ENCODE results near the gene SLC43A2.

The SLC43A2 gene

GRCh38 chr17:1582374-1582773 lies 46.3 kb downstream of the SLC43A2 start:
- Histone ChIP-seq H4K8ac (ENCODE audit: low read length) (no peak overlapping the region), H2BK15ac (ENCODE audit: low read depth, poor library complexity, severe bottlenecking) (no peak overlapping the region), H3K27ac (ENCODE audit: low read length, poor library complexity, severe bottlenecking) (no peak overlapping the region), H2AFZ (ENCODE audit: low read depth, low read length) (no peak overlapping the region), H3K9me3 (ENCODE audit: control insufficient read depth, low read length) (no peaks in the 10 kb centered on the region), H3K27me3 (ENCODE audit: control insufficient read depth in 1 of 2, insufficient read depth in 1 of 2, low read length in 2 of 2) (peaks cover 0 to 3% of the 10 kb centered on the region in 2 experiments), H2BK12ac (ENCODE audit: low read length in 2 of 2) (no peak overlapping the region), H2AK5ac (ENCODE audit: low read length, severe bottlenecking) (no peak overlapping the region), H3K9ac (ENCODE audit: low read length) (no peak overlapping the region), H3K4me1 (ENCODE audit: control insufficient read depth, insufficient read depth, low read depth, low read length) (peaks cover 26% of the 10 kb centered on the region), H2BK120ac (ENCODE audit: low read depth, low read length) (no peak overlapping the region), H3K23ac (ENCODE audit: low read length in 2 of 2) (no peak overlapping the region), H3K36me3 (ENCODE audit: control insufficient read depth in 1 of 2, insufficient read depth in 2 of 2, low read depth in 1 of 2, low read length in 2 of 2) (peaks cover 5 to 7% of the 10 kb centered on the region in 2 experiments), H3K4me2 (ENCODE audit: low read length, poor library complexity, severe bottlenecking) (no peak overlapping the region), H4K91ac (ENCODE audit: low read length) (no peak overlapping the region), H3K4me3 (ENCODE audit: insufficient read depth in 1 of 2, low read depth in 1 of 2, low read length in 2 of 2) (no peak overlapping the region), H3K4ac (ENCODE audit: low read depth in 1 of 2, low read length in 2 of 2) (no peak overlapping the region), H3K14ac (ENCODE audit: low read length in 2 of 2) (no peak overlapping the region), H2BK5ac (ENCODE audit: low read depth, low read length, poor library complexity, severe bottlenecking) (no peak overlapping the region), H3K79me1 (replicated peaks; ENCODE audit: low read length, poor library complexity, severe bottlenecking) (no peaks in the 10 kb centered on the region), H3K18ac (ENCODE audit: low read depth in 1 of 2, low read length in 2 of 2) (no peak overlapping the region)
- DNase-seq: no peak
- WGBS: 93% methylated on average over 10 of the region's 10 CpGs

DNA sequence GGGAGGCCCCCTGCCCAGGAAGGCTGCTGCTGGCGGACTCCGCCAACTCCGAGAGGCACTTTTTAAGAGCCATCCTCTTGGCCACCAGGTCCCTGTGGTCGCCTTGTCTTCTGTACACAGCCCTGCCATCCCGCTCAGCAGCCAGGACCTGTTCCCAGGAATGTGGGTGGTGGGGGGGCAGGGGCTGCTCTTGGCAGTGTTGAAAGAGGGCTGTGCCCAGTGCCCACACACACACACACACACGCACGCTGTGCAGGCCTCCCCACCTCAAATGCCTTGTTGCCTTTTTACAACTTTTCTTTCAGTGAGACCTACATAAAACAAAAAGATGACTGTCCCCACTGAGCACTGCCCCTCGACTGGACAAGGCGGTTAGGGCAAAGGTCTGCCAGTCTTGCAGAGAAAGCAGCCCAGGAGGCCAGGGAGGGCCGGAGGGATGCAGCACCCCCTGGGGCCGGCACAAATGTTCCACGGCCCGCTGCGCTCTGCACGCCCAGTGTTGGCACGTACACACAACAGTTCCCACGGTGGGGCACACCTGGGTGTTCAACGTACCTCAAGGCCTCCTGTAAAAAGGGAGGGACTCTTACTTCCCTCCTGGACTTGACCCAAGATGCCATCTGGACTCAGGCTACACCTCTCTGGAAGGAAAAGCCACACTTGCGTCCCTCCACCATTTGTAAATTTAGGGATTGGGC lies 47.5 kb downstream of the SLC43A2 start:
- Histone ChIP-seq H3K18ac (ENCODE audit: low read depth in 1 of 2, low read length in 2 of 2) (no peak overlapping the region), H2BK12ac (ENCODE audit: low read length in 2 of 2) (no peak overlapping the region), H3K4me3 (ENCODE audit: insufficient read depth in 1 of 2, low read depth in 1 of 2, low read length in 2 of 2) (no peak overlapping the region), H2BK5ac (ENCODE audit: low read depth, low read length, poor library complexity, severe bottlenecking) (no peak overlapping the region), H3K9me3 (ENCODE audit: control insufficient read depth, low read length) (no peaks in the 10 kb centered on the region), H3K4ac (ENCODE audit: low read depth in 1 of 2, low read length in 2 of 2) (no peak overlapping the region), H2AFZ (ENCODE audit: low read depth, low read length) (no peak overlapping the region), H3K9ac (ENCODE audit: low read length) (no peak overlapping the region), H4K8ac (ENCODE audit: low read length) (no peak overlapping the region), H2BK120ac (ENCODE audit: low read depth, low read length) (no peak overlapping the region), H3K23ac (ENCODE audit: low read length in 2 of 2) (no peak overlapping the region), H3K36me3 (ENCODE audit: control insufficient read depth in 1 of 2, insufficient read depth in 2 of 2, low read depth in 1 of 2, low read length in 2 of 2) (peaks cover 5 to 7% of the 10 kb centered on the region in 2 experiments), H3K4me2 (ENCODE audit: low read length, poor library complexity, severe bottlenecking) (no peak overlapping the region), H3K27me3 (ENCODE audit: control insufficient read depth in 1 of 2, insufficient read depth in 1 of 2, low read length in 2 of 2) (peaks cover 0 to 3% of the 10 kb centered on the region in 2 experiments), H3K14ac (ENCODE audit: low read length in 2 of 2) (no peak overlapping the region), H2AK5ac (ENCODE audit: low read length, severe bottlenecking) (no peak overlapping the region), H3K4me1 (ENCODE audit: control insufficient read depth, insufficient read depth, low read depth, low read length) (peaks cover 22% of the 10 kb centered on the region), H2BK15ac (ENCODE audit: low read depth, poor library complexity, severe bottlenecking) (no peak overlapping the region), H3K79me1 (replicated peaks; ENCODE audit: low read length, poor library complexity, severe bottlenecking) (no peaks in the 10 kb centered on the region), H4K91ac (ENCODE audit: low read length) (no peak overlapping the region), H3K27ac (ENCODE audit: low read length, poor library complexity, severe bottlenecking) (no peak overlapping the region)
- DNase-seq: no peak
- WGBS: 83% methylated on average over 15 of the region's 19 CpGs

GRCh38 chr17:1578029-1578428 lies 50.6 kb downstream of the SLC43A2 start:
- no peak overlapping the region for H3K4me2 ChIP-seq (ENCODE audit: low read length, poor library complexity, severe bottlenecking)
- no peak overlapping the region for H3K23ac ChIP-seq (ENCODE audit: low read length in 2 of 2)
- peak overlapping the region; percentile 41 to 64 for H3K18ac ChIP-seq (ENCODE audit: low read depth in 1 of 2, low read length in 2 of 2)
- H3K14ac ChIP-seq (ENCODE audit: low read length in 2 of 2): no peak overlapping the region
- peak overlapping the region; percentile 57 for H2BK120ac ChIP-seq (ENCODE audit: low read depth, low read length)
- H3K4me1 ChIP-seq (ENCODE audit: control insufficient read depth, insufficient read depth, low read depth, low read length): peaks cover 32% of the 10 kb centered on the region
- peak overlapping the region; percentile 96 for H4K91ac ChIP-seq (ENCODE audit: low read length)
- no peak overlapping the region for H2AFZ ChIP-seq (ENCODE audit: low read depth, low read length)
- H3K79me1 ChIP-seq (replicated peaks; ENCODE audit: low read length, poor library complexity, severe bottlenecking): no peaks in the 10 kb centered on the region
- peak overlapping the region; percentile 10 for H4K8ac ChIP-seq (ENCODE audit: low read length)
- peak overlapping the region in 1 of 2 experiments; percentile 45 for H3K4me3 ChIP-seq (ENCODE audit: insufficient read depth in 1 of 2, low read depth in 1 of 2, low read length in 2 of 2)
- H3K9ac ChIP-seq (ENCODE audit: low read length): peak overlapping the region; percentile 75
- H2BK15ac ChIP-seq (ENCODE audit: low read depth, poor library complexity, severe bottlenecking): peak overlapping the region; percentile 60
- peak overlapping the region; percentile 10 for H3K4ac ChIP-seq (ENCODE audit: low read depth in 1 of 2, low read length in 2 of 2)
- DNase-seq: no peak
- H2BK12ac ChIP-seq (ENCODE audit: low read length in 2 of 2): peak overlapping the region; percentile 26 to 69
- peaks cover 0 to under 1% of the 10 kb centered on the region in 2 experiments for H3K27me3 ChIP-seq (ENCODE audit: control insufficient read depth in 1 of 2, insufficient read depth in 1 of 2, low read length in 2 of 2)
- 93% methylated on average over 13 of the region's 13 CpGs for WGBS
- no peaks in the 10 kb centered on the region for H3K9me3 ChIP-seq (ENCODE audit: control insufficient read depth, low read length)
- H3K36me3 ChIP-seq (ENCODE audit: control insufficient read depth in 1 of 2, insufficient read depth in 2 of 2, low read depth in 1 of 2, low read length in 2 of 2): peaks cover 5 to 10% of the 10 kb centered on the region in 2 experiments
- no peak overlapping the region for H2BK5ac ChIP-seq (ENCODE audit: low read depth, low read length, poor library complexity, severe bottlenecking)
- no peak overlapping the region for H2AK5ac ChIP-seq (ENCODE audit: low read length, severe bottlenecking)
- H3K27ac ChIP-seq (ENCODE audit: low read length, poor library complexity, severe bottlenecking): no peak overlapping the region

DNA sequence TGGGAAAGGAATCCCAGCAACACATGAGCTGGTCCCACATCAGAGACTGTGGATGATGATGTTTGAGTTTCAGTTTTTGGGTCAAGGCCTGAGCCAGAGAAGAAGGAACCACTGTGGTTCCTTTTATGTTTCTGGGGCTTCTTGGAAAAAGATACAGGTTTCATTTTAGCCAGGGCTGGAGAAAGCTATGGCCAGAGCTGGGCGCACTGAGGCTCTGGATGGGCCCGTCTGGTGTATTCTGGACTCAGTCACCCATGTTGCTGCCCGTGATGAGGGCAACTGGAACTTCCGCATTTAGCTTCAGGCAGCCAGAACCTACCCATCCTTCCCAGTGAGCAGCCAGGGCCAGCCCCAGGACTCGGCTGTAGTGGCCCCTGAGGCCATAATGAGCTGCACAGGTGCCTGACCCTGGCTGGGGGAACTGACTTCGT lies 51.0 kb downstream of the SLC43A2 start:
- Histone ChIP-seq H3K18ac (ENCODE audit: low read depth in 1 of 2, low read length in 2 of 2) (peak overlapping the region; percentile 41 to 64), H4K91ac (ENCODE audit: low read length) (peak overlapping the region; percentile 96), H3K27me3 (ENCODE audit: control insufficient read depth in 1 of 2, insufficient read depth in 1 of 2, low read length in 2 of 2) (no peaks in the 10 kb centered on the region), H2BK15ac (ENCODE audit: low read depth, poor library complexity, severe bottlenecking) (peak overlapping the region; percentile 60), H2BK12ac (ENCODE audit: low read length in 2 of 2) (peak overlapping the region; percentile 26 to 69), H3K4ac (ENCODE audit: low read depth in 1 of 2, low read length in 2 of 2) (peak overlapping the region; percentile 10), H3K4me3 (ENCODE audit: insufficient read depth in 1 of 2, low read depth in 1 of 2, low read length in 2 of 2) (peak overlapping the region in 1 of 2 experiments; percentile 45), H2AK5ac (ENCODE audit: low read length, severe bottlenecking) (no peak overlapping the region), H3K4me2 (ENCODE audit: low read length, poor library complexity, severe bottlenecking) (no peak overlapping the region), H3K36me3 (ENCODE audit: control insufficient read depth in 1 of 2, insufficient read depth in 2 of 2, low read depth in 1 of 2, low read length in 2 of 2) (peaks cover 5 to 9% of the 10 kb centered on the region in 2 experiments), H3K9ac (ENCODE audit: low read length) (peak overlapping the region; percentile 75), H4K8ac (ENCODE audit: low read length) (peak overlapping the region; percentile 94), H3K27ac (ENCODE audit: low read length, poor library complexity, severe bottlenecking) (no peak overlapping the region), H2AFZ (ENCODE audit: low read depth, low read length) (no peak overlapping the region), H2BK5ac (ENCODE audit: low read depth, low read length, poor library complexity, severe bottlenecking) (no peak overlapping the region), H3K79me1 (replicated peaks; ENCODE audit: low read length, poor library complexity, severe bottlenecking) (no peaks in the 10 kb centered on the region), H3K4me1 (ENCODE audit: control insufficient read depth, insufficient read depth, low read depth, low read length) (peaks cover 32% of the 10 kb centered on the region), H2BK120ac (ENCODE audit: low read depth, low read length) (peak overlapping the region; percentile 57), H3K9me3 (ENCODE audit: control insufficient read depth, low read length) (no peaks in the 10 kb centered on the region), H3K14ac (ENCODE audit: low read length in 2 of 2) (no peak overlapping the region), H3K23ac (ENCODE audit: low read length in 2 of 2) (no peak overlapping the region)
- no peak for DNase-seq
- WGBS: 95% methylated on average over 6 of the region's 6 CpGs
